MCF 10A (cell line): ENCODE measurements around the gene ZC3H12C. TPM values are rescaled to one million over a fixed set of nuclear protein-coding genes. Genes with fewer than 3 reads are reported as not detected.

Experiments
- BruUV-seq: library from RNA; stranded (reverse); fragments of 400-500 nt; replicated peaks from 2 replicates; lab custom pipeline; 2021; lab: Mats Ljungman, UMichigan
- CTCF ChIA-PET: fragments of 300-600 bp; sonication (Branson Sonifier 250); formaldehyde crosslinking; extraction: SDS; loops from one replicate; lab custom pipeline; 2021; ENCODE audit warnings: antibody characterized with exemption, inconsistent platforms; lab: Yijun Ruan, JAX
- POLR2A ChIA-PET: fragments of 300-600, 350-650 bp; sonication (Branson Sonifier 250); formaldehyde crosslinking; extraction: SDS; loops from one replicate; lab custom pipeline; 2020; ENCODE audit warnings: antibody characterized with exemption, inconsistent platforms; lab: Yijun Ruan, JAX
- DNase-seq: peaks from one replicate; pipeline ENCODE4 v3.0.0-alpha.2; 2018; ENCODE audit not compliant: unreplicated experiment
- H3K27ac Mint-ChIP-seq: one replicate; pipeline ENCODE4 v1.8.0; 2022; ENCODE audit warnings: mild to moderate bottlenecking, low read depth, mixed read lengths; ENCODE audit not compliant: unreplicated experiment
- H3K27me3 Mint-ChIP-seq: one replicate; pipeline ENCODE4 v1.8.0; 2022; ENCODE audit warnings: mixed read lengths; ENCODE audit not compliant: insufficient read depth, unreplicated experiment
- H3K36me3 Mint-ChIP-seq: one replicate; pipeline ENCODE4 v1.8.0; 2022; ENCODE audit warnings: mild to moderate bottlenecking, moderate library complexity, mixed read lengths; ENCODE audit not compliant: insufficient read depth, unreplicated experiment
- H3K4me1 Mint-ChIP-seq: one replicate; pipeline ENCODE4 v1.8.0; 2022; ENCODE audit warnings: mixed read lengths; ENCODE audit not compliant: insufficient read depth, unreplicated experiment
- H3K4me3 Mint-ChIP-seq: one replicate; pipeline ENCODE4 v1.8.0; 2022; ENCODE audit warnings: mild to moderate bottlenecking, moderate library complexity, mixed read lengths; ENCODE audit not compliant: unreplicated experiment
- H3K9me3 Mint-ChIP-seq: one replicate; pipeline ENCODE4 v1.8.0; 2022; ENCODE audit warnings: mixed read lengths; ENCODE audit not compliant: unreplicated experiment
- intact Hi-C: fragments of 100-400 bp; cut with micrococcal nuclease; formaldehyde crosslinking; loops from 2 replicates; pipeline ENCODE4 v1.14.1; 2022
- total RNA-seq: library from RNA; stranded (reverse); gene quantifications from 2 replicates; pipeline ENCODE4 v1.2.3, GENCODE V29; 2022
- TF ChIP-seq, protein P1 (sequence below): fragments of 200-600 bp; IDR thresholded peaks from one replicate; pipeline ENCODE4 v1.8.0; 2022; ENCODE audit warnings: antibody characterized with exemption, mild to moderate bottlenecking; ENCODE audit not compliant: unreplicated experiment

The ZC3H12C gene
- total RNA-seq, 1 experiment from 2014 or later, result 37.7 TPM

DNA sequence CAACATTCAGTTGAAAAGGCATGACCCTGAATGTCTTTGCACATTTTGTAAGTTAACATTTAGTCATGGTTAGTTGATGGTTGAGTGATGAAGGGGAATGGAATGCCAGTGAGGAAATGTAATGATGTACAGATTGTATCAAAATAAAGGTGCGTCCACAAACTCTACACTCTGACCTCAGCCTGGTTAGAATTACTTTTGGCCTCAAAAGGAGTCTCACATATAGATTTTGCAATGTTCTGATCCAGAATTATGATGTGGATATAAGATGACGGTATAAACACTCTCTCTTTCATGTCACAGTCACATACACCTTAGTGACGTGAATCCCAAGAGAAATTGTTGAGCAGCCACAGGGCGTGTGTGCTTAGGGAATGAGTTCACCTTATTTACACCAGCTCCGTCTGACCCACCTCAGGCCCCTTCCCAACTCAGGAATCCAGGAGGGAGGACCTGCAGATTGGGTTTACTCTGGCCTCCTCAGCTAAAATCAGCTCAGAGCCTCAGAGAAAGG lies 103.1 kb downstream of the ZC3H12C start:
- POLR2A ChIA-PET, result interaction anchor here (0.7 to 10.5 kb wide), 20 partner anchors 12 to 252 kb away, joined by 3 to 146 read pairs (median 3); partner anchors contain the start of genes FDX1 and ZC3H12C
- DNase-seq, result peak; percentile 95
- Mint-ChIP-seq H3K27me3 (no peaks in the 10 kb centered on the region), H3K36me3 (peaks cover 18% of the 10 kb centered on the region), H3K4me1 (peaks cover 60% of the 10 kb centered on the region), H3K27ac (peak overlapping the region; percentile 99), H3K9me3 (no peaks in the 10 kb centered on the region), H3K4me3 (peak overlapping the region; percentile 47)
- CTCF ChIA-PET, result interaction anchor here (0.9 to 8.6 kb wide), 6 partner anchors 31 to 255 kb away, joined by 3 to 73 read pairs (median 4); partner anchors contain the start of genes FDX1 and ZC3H12C
- intact Hi-C loops, result loop anchor here (1.0 kb wide), 1 partner anchor 250 kb away; no protein-coding TSS in a partner anchor
- TF ChIP-seq, protein P1, sequence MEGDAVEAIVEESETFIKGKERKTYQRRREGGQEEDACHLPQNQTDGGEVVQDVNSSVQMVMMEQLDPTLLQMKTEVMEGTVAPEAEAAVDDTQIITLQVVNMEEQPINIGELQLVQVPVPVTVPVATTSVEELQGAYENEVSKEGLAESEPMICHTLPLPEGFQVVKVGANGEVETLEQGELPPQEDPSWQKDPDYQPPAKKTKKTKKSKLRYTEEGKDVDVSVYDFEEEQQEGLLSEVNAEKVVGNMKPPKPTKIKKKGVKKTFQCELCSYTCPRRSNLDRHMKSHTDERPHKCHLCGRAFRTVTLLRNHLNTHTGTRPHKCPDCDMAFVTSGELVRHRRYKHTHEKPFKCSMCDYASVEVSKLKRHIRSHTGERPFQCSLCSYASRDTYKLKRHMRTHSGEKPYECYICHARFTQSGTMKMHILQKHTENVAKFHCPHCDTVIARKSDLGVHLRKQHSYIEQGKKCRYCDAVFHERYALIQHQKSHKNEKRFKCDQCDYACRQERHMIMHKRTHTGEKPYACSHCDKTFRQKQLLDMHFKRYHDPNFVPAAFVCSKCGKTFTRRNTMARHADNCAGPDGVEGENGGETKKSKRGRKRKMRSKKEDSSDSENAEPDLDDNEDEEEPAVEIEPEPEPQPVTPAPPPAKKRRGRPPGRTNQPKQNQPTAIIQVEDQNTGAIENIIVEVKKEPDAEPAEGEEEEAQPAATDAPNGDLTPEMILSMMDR, result no peak
- BruUV-seq, result no TSS peak

DNA sequence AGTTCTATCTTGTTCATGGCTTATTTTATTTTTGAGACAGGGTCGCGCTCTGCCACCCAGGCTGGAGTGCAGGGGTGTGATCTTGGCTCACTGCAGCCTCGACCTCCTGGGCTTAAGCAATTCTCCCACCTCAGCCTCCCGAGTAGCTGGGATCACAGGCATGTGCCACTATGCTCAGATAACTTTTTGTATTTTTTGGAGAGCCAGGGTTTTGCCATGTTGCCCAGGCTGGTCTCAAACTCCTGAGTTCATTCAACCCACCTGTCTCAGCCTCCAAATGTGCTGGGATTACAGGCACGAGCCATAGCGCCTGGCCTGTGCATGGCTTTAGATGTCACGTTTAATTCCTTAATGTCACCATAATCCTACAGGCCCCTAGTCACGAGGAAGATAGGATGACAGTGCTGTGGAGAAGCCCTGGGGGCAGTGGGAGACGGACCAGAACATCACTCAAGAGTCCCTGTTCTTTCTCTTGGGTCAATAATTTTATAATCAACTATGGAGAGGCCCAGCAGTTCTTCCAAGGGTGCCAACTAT lies 103.8 kb downstream of the ZC3H12C start:
- Mint-ChIP-seq H3K4me1 (peaks cover 63% of the 10 kb centered on the region), H3K27ac (peak overlapping the region; percentile 99), H3K4me3 (peak overlapping the region; percentile 47), H3K9me3 (no peaks in the 10 kb centered on the region), H3K36me3 (peaks cover 18% of the 10 kb centered on the region), H3K27me3 (no peaks in the 10 kb centered on the region)
- TF ChIP-seq, protein P1, result no peak
- TSS peak; percentile 89 for BruUV-seq
- no peak for DNase-seq
- ChIA-PET POLR2A (interaction anchor here (0.7 to 10.5 kb wide), 17 partner anchors 12 to 256 kb away, joined by 3 to 146 read pairs (median 4); partner anchors contain the start of genes FDX1, RDX and ZC3H12C), CTCF (interaction anchor here (0.6 to 8.6 kb wide), 7 partner anchors 74 to 1212 kb away, joined by 3 to 73 read pairs (median 3); partner anchors contain the start of genes FDX1 and ZC3H12C)
- intact Hi-C loops, result loop anchor here (1.0 kb wide), 1 partner anchor 251 kb away; no protein-coding TSS in a partner anchor

DNA sequence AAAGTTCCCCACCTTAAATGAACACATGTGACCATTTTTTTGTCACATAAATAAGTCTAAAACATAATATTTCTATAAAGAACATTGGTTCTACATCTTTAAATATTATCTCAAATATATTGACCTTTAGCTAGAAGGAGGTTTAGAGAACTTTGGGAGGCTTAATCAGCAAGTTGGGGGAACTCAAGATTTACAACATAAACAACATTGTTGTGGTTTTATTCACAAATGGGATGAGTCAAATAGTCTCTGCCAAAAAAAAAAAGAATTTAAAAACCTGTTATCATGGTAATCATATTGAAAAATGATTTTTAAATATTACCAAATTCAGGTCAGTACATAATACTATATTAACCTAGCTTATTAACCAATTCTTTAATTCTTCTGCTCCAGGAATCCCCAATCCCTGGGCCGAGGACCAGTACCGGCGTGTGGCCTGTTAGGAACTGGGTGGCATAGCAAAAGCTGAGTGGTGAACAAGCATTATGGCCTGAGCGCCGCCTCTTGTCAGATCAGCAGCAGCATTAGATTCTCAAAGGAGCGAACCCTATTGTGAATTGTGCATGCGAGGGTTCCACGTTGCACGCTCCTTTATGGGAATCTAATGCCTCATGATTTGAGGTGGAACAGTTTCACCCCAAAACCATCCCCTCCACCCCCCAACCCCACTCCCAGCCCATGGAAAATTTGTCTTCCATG lies 105.0 kb downstream of the ZC3H12C start:
- Mint-ChIP-seq H3K4me1 (peaks cover 63% of the 10 kb centered on the region), H3K27ac (peak overlapping the region; percentile 99), H3K36me3 (peaks cover 18% of the 10 kb centered on the region), H3K27me3 (no peaks in the 10 kb centered on the region), H3K9me3 (no peaks in the 10 kb centered on the region), H3K4me3 (no peak overlapping the region)
- intact Hi-C loops, result no loop called here
- BruUV-seq, result no TSS peak
- DNase-seq, result peak; percentile 49
- ChIA-PET POLR2A (interaction anchor here (0.6 to 10.5 kb wide), 10 partner anchors 14 to 1604 kb away, joined by 3 to 146 read pairs (median 6); partner anchors contain the start of genes RDX and ZC3H12C), CTCF (interaction anchor here (0.6 to 8.6 kb wide), 9 partner anchors 12 to 234 kb away, joined by 3 to 74 read pairs (median 3); partner anchors contain the start of gene FDX1)
- TF ChIP-seq, protein P1, result no peak
